ENCODE measurements around the gene KIF18B.

Gene KIF18B

DNA sequence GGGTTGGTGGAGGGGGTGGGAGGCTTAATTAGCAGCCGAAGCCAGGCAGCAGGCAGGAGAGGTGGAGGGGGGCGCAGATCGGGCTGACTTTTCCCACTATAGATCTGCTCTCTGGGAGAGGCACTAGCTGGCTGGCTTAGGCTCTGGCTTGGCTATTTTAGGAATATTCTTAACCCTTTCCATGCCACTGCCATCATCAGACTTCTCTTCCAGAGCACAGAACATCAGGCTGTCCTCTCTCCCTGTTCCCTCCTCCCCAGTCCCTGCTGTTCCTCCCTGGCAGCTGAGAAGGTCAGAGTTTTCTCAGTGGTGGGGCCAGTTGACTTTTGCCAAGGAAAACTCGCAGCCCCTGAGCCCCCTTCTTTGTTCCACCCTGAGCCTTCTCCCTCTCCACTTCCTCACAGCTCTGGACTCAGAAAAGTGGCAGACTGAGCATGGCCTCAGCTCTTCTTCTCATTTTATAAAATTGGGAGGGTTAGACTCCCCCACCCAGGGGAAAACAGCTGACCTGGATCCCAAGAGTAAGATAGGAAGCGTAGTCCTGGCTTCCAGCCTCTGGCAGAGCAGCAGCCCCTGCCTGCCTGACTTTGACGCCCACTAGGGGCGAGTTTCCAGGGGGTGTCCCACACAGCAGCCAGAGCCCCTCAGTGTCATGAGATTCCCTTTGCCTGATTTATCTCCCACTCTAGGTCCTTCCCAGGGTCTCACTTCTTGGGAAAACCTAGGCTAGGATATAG lies 30.4 kb upstream of the KIF18B start:
- H3K4me3 ChIP-seq (ENCODE audit: low read depth, low read length), result no peak overlapping the region
- in situ Hi-C loops (cut with HindIII; ENCODE audit: low sequenced_read_pairs), result no loop called here
- TF ChIP-seq, protein P1, sequence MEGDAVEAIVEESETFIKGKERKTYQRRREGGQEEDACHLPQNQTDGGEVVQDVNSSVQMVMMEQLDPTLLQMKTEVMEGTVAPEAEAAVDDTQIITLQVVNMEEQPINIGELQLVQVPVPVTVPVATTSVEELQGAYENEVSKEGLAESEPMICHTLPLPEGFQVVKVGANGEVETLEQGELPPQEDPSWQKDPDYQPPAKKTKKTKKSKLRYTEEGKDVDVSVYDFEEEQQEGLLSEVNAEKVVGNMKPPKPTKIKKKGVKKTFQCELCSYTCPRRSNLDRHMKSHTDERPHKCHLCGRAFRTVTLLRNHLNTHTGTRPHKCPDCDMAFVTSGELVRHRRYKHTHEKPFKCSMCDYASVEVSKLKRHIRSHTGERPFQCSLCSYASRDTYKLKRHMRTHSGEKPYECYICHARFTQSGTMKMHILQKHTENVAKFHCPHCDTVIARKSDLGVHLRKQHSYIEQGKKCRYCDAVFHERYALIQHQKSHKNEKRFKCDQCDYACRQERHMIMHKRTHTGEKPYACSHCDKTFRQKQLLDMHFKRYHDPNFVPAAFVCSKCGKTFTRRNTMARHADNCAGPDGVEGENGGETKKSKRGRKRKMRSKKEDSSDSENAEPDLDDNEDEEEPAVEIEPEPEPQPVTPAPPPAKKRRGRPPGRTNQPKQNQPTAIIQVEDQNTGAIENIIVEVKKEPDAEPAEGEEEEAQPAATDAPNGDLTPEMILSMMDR (IDR thresholded peaks at IDR 0.05; ENCODE audit: low read depth, low read length), result no peak
- no peak for DNase-seq (ENCODE audit: low read depth, low spot score)

DNA sequence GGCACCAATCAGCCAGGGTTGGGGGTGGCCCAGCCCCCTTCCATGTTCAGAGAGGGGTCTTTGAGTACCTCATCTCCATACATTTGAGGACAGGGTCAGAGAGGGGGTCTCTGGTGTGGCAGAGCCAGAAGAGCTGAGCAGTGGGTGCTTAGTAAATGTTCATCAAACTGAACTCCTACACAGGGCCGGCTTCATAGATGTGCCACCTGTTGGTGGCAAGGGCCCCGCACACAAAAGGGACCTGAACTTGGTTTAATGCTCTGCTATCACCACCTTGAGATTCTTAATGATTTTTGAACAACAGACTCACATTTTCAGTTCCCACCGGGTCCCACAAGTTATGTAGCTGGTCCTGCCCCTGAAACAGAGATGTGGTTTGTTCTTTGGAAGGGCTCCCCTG lies 29.5 kb upstream of the KIF18B start:
- TF ChIP-seq, protein P1 (IDR thresholded peaks at IDR 0.05; ENCODE audit: low read depth, low read length), result no peak
- no peak for DNase-seq (ENCODE audit: low read depth, low spot score)
- in situ Hi-C loops (cut with HindIII; ENCODE audit: low sequenced_read_pairs), result no loop called here
- no peak overlapping the region for H3K4me3 ChIP-seq (ENCODE audit: low read depth, low read length)

DNA sequence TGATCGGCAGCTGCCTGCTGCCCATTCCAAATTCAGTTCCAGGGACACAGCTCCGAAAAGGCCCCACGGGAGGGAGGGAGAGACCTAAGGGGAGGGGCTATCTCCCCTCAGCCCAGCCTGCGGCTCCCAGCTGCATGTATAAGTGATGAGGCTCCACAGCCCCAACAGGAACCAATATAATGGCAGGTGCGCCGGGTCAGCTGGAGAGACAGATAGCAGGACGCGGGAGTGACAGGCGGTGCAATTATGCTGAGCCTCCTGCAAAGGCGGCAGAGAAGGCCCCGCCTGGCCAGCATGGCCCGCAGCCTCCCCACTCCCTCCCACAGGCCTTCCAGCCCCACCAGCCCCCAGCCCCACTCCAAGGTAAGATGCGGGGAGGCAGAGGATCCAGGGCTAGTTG lies 28.6 kb upstream of the KIF18B start:
- in situ Hi-C loops (cut with HindIII; ENCODE audit: low sequenced_read_pairs), result no loop called here
- DNase-seq (ENCODE audit: low read depth, low spot score), result no peak
- no peak overlapping the region for H3K4me3 ChIP-seq (ENCODE audit: low read depth, low read length)
- TF ChIP-seq, protein P1 (IDR thresholded peaks at IDR 0.05; ENCODE audit: low read depth, low read length), result no peak

DNA sequence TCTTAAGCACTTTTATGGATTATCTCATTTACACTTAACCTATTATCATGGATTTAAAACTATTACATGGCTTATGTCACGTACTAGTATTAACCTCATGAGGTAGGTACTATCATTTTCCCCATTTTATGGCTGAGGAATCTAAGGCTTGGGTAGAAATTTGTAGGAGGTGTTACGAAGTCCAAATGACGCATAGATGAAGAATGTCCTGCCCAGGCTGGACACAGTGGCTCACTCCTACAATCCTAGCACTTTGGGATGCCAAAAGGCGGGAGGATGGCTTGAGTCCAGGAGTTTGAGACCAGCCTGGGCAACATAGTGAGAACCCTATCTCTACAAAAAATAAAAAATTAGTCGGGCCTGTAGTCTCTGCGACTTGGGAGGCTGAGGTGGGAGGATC lies 25.4 kb upstream of the KIF18B start:
- TF ChIP-seq, protein P1 (IDR thresholded peaks at IDR 0.05; ENCODE audit: low read depth, low read length), result no peak
- in situ Hi-C loops (cut with HindIII; ENCODE audit: low sequenced_read_pairs), result no loop called here
- no peak overlapping the region for H3K4me3 ChIP-seq (ENCODE audit: low read depth, low read length)
- DNase-seq (ENCODE audit: low read depth, low spot score), result no peak

DNA sequence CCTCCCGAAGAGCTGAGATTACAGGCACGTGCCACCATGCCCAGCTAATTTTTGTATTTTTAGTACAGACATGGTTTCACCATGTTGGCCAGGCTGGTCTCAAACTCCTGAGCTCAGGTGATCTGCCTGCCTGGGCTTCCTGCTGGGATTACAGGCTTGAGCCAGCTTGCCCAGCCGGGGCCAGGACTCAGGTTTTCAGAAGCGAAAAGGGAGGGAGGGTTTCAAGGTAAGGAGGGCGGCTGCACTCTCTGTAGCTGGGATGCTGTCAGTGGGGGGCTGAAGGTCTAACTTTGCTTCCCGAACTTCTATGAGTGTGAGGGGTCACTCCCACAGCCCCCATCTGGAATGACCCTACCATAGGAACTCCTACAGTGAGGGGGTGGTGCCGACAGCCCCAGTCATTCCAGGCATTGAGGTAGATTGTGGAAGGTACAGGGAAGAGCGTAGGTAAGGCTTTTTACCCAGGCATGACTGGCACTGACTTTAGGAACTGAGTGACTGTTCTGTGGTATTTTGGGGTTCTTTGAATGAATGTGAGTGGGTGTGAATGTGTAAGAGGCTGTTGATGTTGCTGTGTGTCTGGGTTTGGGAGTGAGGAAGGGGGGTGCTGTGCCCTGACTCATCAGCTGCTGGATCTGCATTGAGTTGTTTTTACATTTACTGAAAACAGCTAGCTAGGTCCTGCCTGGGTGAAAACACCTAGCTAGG lies 24.4 kb upstream of the KIF18B start:
- H3K4me3 ChIP-seq (ENCODE audit: low read depth, low read length), result no peak overlapping the region
- DNase-seq (ENCODE audit: low read depth, low spot score), result peak; percentile 24
- TF ChIP-seq, protein P1 (IDR thresholded peaks at IDR 0.05; ENCODE audit: low read depth, low read length), result no peak
- in situ Hi-C loops (cut with HindIII; ENCODE audit: low sequenced_read_pairs), result no loop called here

DNA sequence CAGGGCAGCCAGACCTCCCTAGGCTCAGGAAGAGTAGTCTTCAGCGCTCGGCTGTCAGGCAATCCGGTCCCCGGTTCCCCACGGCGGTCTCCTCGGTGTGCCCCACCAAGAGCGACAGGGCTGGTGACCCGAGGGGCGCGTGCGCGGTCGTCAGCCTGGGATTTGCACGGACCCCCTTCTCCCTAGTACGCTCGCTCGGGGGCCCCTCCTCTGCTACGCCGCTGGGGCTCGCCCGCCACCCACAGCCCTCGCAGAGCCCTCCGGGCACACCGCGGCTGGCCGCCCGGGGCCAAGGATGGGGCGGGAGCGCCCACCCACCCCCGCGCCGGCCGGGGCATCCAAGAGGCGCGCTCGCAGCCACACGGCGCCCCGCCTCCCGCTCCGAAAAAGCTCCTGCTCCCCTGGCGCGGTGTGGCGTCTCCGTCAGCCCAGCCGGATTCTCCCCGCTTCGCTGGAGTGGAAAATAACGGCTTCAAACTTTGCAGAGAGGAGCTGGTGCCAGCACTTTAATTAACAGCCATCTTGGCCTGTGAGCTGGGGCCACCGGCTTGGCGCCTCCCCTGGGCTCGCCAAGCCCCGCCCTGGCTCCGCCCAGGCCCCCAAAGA lies 22.7 kb upstream of the KIF18B start:
- peak; percentile 9 for DNase-seq (ENCODE audit: low read depth, low spot score)
- H3K4me3 ChIP-seq (ENCODE audit: low read depth, low read length), result peak overlapping the region; percentile 42
- in situ Hi-C loops (cut with HindIII; ENCODE audit: low sequenced_read_pairs), result no loop called here
- TF ChIP-seq, protein P1 (IDR thresholded peaks at IDR 0.05; ENCODE audit: low read depth, low read length), result no peak

Measured in astrocyte of the spinal cord (primary cell).